GM21423 (cell line): Measurements from ENCODE around the gene NKAIN2.
"Not testable (repeated sequence)": the region's sequence is repeated elsewhere in the genome, so short reads cannot be mapped to it uniquely, and the experiment has no call there.

ENCODE experiments used
- ATAC-seq: cut with Tn5 transposase; IDR thresholded peaks from one replicate; pipeline ENCODE4 v1.9.1; 2021; ENCODE audit warnings: mild to moderate bottlenecking, moderate library complexity; ENCODE audit not compliant: unreplicated experiment

Gene NKAIN2

GRCh38 chr6:124546601-124547000 lies 742.9 kb downstream of the NKAIN2 start:
- ATAC-seq = no peak

- no peak for ATAC-seq
Measured at GRCh38 chr6:124551711-124552233, 748.1 kb downstream of the NKAIN2 start.

- ATAC-seq = no peak
Measured at GRCh38 chr6:124557873-124558272, 754.2 kb downstream of the NKAIN2 start.

- ATAC-seq = not testable (repeated sequence)
Measured at GRCh38 chr6:124560078-124560477, 756.4 kb downstream of the NKAIN2 start.

GRCh38 chr6:124560873-124561567 lies 757.4 kb downstream of the NKAIN2 start:
- ATAC-seq = no peak

- no peak for ATAC-seq
Measured at GRCh38 chr6:124561635-124562130, 758.0 kb downstream of the NKAIN2 start.

- ATAC-seq = not testable (repeated sequence)
Measured at GRCh38 chr6:124564125-124564524, 760.5 kb downstream of the NKAIN2 start.

GRCh38 chr6:124567401-124567800 lies 763.7 kb downstream of the NKAIN2 start:
- no peak for ATAC-seq

GRCh38 chr6:124573953-124574352 lies 770.3 kb downstream of the NKAIN2 start:
- no peak for ATAC-seq

GRCh38 chr6:124577734-124578281 lies 774.1 kb downstream of the NKAIN2 start:
- no peak for ATAC-seq

GRCh38 chr6:124590001-124590400 lies 786.3 kb downstream of the NKAIN2 start:
- no peak for ATAC-seq

- ATAC-seq = no peak
Measured at GRCh38 chr6:124599656-124600055, 796.0 kb downstream of the NKAIN2 start.

- no peak for ATAC-seq
Measured at GRCh38 chr6:124604719-124605118, 801.1 kb downstream of the NKAIN2 start.

- ATAC-seq = no peak
Measured at GRCh38 chr6:124607119-124607627, 803.5 kb downstream of the NKAIN2 start.

- ATAC-seq = no peak
Measured at GRCh38 chr6:124613031-124613430, 809.4 kb downstream of the NKAIN2 start.

- ATAC-seq = no peak
Measured at GRCh38 chr6:124622351-124622750, 818.7 kb downstream of the NKAIN2 start.

GRCh38 chr6:124633655-124634054 lies 830.0 kb downstream of the NKAIN2 start:
- no peak for ATAC-seq

- ATAC-seq = no peak
Measured at GRCh38 chr6:124640432-124640831, 836.8 kb downstream of the NKAIN2 start.

GRCh38 chr6:124655866-124656265 lies 852.2 kb downstream of the NKAIN2 start:
- ATAC-seq = no peak

- ATAC-seq = no peak
Measured at GRCh38 chr6:124658053-124658452, 854.4 kb downstream of the NKAIN2 start.

GRCh38 chr6:124659427-124659826 lies 855.8 kb downstream of the NKAIN2 start:
- ATAC-seq = no peak

- ATAC-seq = no peak
Measured at GRCh38 chr6:124660185-124660584, 856.5 kb downstream of the NKAIN2 start.
